MM.1S (cell line): ENCODE measurements around the gene SNX11.

Source experiments
- EZH2 ChIP-seq: fragments of 300-600 bp; sonication (generic); optimal IDR thresholded peaks from 2 replicates; pipeline ENCODE3; 2017; ENCODE audit warnings: low read depth, mild to moderate bottlenecking, antibody characterized with exemption, low read length, mixed read lengths
- TF ChIP-seq, protein P1 (sequence below): fragments of 300-600 bp; sonication (generic); IDR thresholded peaks from 2 replicates; pipeline ENCODE4 v1.5.1; 2016; ENCODE audit warnings: antibody characterized with exemption, low read length, mixed read lengths

DNA sequence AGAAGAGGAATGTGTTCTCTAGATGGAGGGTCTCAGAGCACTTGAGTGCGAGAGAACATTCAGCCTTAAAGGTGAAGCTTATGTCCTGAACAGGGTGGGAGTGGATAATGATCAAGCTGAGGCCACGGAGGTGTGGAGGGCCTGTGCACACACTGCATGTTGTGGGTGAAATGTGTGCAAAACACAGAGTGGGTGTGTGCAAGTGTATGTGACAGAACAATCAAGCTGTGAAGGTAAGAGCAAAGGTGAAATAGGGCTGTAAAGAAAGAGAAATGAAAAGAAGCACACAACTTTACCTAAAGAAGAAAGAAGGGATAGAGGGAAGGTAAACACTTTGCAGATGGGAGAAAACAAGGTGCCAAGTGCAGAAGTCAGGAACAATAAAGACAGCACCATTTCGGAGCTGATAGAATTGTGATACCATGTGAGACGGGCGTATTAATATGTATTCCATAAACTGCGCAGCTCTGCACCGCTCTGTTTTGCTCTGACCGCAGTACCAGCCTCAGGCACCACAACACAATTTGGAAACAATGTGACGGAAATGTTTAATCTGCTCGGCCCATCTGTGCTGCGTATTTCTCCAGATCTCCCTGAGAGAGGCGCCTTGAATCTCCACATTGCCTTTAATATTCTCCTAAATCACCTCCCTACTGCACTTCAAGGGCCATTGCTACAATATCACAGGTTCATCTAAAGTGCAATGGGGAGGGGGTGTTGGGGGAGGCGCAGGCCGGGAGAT is 40.6 kb downstream of the SNX11 start:
- TF ChIP-seq, protein P1, sequence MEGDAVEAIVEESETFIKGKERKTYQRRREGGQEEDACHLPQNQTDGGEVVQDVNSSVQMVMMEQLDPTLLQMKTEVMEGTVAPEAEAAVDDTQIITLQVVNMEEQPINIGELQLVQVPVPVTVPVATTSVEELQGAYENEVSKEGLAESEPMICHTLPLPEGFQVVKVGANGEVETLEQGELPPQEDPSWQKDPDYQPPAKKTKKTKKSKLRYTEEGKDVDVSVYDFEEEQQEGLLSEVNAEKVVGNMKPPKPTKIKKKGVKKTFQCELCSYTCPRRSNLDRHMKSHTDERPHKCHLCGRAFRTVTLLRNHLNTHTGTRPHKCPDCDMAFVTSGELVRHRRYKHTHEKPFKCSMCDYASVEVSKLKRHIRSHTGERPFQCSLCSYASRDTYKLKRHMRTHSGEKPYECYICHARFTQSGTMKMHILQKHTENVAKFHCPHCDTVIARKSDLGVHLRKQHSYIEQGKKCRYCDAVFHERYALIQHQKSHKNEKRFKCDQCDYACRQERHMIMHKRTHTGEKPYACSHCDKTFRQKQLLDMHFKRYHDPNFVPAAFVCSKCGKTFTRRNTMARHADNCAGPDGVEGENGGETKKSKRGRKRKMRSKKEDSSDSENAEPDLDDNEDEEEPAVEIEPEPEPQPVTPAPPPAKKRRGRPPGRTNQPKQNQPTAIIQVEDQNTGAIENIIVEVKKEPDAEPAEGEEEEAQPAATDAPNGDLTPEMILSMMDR, result no peak
- TF ChIP-seq EZH2, result no peak
